HG02884 (cell line): ENCODE data around the gene CDK4.
"Not testable (repeated sequence)": the region's sequence is repeated elsewhere in the genome, so short reads cannot be mapped to it uniquely, and the experiment has no call there.

ENCODE experiments used
- ATAC-seq: cut with Tn5 transposase; IDR thresholded peaks from one replicate; pipeline ENCODE4 v1.9.1; 2021; ENCODE audit warnings: mild to moderate bottlenecking, moderate library complexity; ENCODE audit not compliant: unreplicated experiment

CDK4 gene

DNA sequence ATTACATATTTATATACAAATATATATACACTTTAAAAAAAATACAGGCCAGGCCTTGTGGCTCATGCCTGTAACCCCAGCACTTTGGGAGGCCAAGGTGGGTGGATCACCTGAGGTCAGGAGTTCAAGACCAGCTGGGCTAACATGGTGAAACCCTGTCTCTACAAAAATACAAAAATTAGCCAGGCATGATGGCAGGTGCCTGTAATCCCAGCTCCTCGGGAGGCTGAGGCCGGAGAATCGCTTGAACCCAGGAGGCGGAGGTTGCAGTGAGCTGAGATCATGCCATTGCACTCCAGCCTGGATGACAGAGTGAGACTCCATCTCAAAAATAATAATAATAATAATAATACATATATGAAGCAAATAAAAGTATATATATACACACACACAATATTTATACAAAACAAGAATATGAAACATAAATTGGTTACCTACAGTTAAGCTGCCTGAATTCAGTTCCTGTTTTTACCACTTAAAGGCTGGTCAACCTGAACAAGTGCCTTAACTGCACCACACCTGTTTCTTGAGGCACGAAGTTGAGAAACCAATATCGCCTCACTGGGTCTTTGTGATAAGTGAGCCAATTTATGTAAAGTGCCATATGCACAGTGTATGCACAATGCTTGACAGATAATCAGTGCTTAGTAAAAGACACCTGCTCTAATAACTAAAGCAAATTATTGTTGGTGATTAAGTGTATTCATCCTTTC lies 36.9 kb downstream of the CDK4 start:
- ATAC-seq: not testable (repeated sequence)

DNA sequence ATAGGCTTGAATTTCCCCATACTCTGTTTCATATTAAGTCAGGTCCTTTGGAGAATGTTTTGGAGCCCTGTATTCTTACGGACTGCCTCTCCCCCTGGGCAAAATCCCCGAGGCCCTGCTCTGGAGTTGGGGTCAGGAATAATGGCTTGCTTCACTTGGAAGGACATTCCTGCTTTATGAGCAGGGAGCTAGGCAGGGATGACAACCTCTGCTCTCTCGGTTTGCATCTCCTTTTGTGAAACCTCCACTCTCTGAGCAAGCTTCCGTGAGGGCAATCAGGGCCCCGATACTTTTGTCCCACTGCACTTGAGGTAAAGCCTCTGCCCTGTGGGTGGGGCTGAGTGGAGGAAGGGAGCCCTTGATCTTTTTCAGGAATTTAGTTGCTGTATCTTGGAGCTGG lies 38.9 kb downstream of the CDK4 start:
- no peak for ATAC-seq

DNA sequence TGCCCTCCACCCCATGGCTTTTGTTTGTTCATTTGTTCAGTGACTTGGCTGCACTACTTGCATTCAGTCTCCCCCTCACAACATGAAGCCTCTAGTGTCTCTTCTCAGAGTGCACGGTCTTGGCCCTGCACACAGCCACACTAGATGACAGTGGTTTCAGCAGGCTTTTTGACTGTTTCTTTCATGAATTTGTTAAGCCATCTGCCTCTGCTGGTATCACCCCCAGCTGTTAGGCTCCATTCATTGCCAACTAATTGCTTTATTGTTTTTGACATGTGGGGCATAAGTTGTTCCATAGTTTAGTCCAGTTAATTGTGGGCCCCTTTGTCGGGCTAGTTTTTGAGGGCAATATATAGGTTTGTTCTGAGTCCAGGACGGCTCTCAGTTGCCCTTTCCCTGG lies 39.4 kb downstream of the CDK4 start:
- no peak for ATAC-seq

DNA sequence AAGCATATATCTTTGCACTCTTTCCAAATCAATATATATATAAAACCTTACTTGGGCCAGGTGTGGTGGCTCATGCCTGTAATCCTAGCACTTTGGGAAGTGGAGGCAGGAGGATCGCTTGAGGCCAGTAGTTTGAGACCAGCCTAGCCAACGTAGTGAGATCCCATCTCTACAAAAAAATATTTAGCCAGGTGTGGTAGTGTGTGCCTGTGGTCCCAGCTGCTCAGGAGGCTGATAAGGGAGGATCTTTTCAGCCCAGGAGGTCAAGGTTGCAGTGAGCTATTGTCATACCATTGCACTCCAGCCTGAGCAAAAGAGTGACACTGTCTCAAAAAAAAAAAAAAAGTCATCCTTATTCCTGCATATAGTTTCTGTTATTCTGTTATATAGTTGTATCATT lies 43.8 kb downstream of the CDK4 start:
- no peak for ATAC-seq

DNA sequence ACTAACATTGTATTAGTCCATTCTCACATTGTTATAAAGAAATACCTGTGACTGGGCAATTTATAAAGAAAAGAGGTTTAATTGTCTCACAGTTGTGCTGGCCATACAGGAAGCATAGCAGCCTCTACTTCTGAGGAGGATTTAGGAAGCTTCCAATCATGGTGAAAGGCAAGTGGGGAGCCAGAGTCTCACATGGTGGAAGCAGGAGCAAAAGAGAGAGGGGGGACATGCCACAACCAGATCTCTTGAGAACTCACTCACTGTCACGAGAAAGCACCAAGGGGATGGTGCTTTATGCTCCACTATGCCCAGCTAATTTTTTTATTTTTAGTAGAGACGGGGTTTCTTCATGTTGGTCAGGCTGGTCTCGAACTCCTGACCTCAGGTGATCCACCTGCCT lies 44.9 kb downstream of the CDK4 start:
- no peak for ATAC-seq

DNA sequence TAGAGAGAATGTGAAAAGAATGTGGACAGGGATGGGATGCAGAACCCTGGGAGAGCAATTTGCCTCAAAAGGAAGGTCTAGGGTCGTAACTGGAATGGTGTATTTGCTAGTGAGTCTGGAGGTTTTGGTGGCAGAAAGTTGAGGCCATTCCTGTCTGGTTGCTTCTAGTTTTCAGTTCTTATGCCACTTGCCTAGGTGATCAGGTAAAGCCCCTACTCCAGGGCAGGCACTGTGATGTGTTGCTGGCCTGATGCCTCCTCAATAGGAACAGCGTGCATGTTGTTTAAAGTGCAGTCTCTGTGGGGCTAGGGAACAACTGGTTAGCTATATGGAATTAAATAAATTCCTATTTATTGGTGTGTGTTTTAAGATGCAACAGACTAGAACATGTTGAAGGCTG lies 51.8 kb downstream of the CDK4 start:
- no peak for ATAC-seq

DNA sequence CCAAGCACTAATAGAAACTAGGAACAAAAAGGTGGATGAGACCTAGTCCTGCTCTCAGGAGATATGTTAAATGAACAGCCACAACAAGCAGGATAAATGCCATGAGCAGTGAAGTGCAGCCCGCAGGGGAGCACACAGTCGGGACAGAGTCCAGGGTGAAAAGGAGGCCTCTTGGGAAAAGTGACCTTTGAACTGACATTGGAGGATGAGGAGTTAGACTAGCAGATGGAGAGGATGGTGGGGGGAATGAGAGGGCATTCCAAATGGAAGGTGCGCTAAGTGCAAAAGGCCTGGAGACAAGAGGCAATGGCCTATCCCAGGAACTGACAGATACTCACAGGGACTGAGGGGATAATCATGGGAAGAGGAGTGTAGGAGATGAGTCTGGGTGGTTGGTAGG lies 53.7 kb downstream of the CDK4 start:
- no peak for ATAC-seq
